ENCODE measurements around the gene CCDC18. TPM values are rescaled to one million over a fixed set of nuclear protein-coding genes. Genes with fewer than 3 reads are reported as not detected.
"Not testable (repeated sequence)": the region's sequence is repeated elsewhere in the genome, so short reads cannot be mapped to it uniquely, and the experiment has no call there.

The CCDC18 gene
- total RNA-seq, 4 donors from 2014 or later: 0.81 to 4.7 (median 2.4) TPM

DNA sequence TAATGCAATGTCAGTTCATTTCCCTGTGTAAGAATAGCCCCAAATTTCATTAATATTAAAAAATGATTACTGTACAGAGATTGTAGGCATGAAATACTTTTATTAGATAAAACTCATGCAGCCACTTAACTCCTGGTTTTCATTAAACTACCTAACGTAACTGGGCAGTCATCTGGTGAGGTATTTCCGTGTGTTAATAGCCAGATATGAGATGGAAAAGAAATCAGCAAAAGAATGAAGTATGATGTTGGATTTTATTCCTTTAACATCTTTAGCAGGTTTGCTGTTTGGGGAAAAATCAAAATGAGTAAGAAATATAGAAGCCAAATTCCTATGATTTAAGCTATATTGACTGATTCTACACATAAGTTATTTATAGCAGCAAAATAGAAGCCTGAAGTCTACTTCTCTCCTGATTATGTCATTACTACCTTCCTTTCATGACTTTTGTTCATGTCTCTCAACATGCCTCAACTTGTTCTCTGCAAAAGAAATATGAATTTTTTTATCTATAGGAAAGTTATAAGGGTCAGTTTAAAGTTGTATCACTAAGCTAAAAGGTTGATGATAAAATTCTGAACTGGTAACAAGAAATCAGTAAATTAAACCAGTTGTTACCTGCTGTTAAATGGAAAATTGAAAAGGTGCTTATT is 42.6 kb downstream of the CCDC18 start:
- Histone ChIP-seq H3K27ac (no peak overlapping the region), H3K9me3 (no peaks in the 10 kb centered on the region), H3K36me3 (peaks cover 0 to 7% of the 10 kb centered on the region in 2 donors), H3K4me3 (no peak overlapping the region), H3K27me3 (no peaks in the 10 kb centered on the region), H3K4me1 (no peaks in the 10 kb centered on the region)
- WGBS, 2 donors (ENCODE audit: low coverage in 1 of 2): 75 to 94% methylated on average over 1 to 2 of the region's 2 CpGs
- TF ChIP-seq EP300 (IDR thresholded peaks at IDR 0.05) (no peak), POLR2AphosphoS5 (IDR thresholded peaks at IDR 0.05) (no peak), POLR2A (IDR thresholded peaks at IDR 0.05) (no peak)
- TF ChIP-seq, protein P1, sequence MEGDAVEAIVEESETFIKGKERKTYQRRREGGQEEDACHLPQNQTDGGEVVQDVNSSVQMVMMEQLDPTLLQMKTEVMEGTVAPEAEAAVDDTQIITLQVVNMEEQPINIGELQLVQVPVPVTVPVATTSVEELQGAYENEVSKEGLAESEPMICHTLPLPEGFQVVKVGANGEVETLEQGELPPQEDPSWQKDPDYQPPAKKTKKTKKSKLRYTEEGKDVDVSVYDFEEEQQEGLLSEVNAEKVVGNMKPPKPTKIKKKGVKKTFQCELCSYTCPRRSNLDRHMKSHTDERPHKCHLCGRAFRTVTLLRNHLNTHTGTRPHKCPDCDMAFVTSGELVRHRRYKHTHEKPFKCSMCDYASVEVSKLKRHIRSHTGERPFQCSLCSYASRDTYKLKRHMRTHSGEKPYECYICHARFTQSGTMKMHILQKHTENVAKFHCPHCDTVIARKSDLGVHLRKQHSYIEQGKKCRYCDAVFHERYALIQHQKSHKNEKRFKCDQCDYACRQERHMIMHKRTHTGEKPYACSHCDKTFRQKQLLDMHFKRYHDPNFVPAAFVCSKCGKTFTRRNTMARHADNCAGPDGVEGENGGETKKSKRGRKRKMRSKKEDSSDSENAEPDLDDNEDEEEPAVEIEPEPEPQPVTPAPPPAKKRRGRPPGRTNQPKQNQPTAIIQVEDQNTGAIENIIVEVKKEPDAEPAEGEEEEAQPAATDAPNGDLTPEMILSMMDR (IDR thresholded peaks at IDR 0.05): no peak
- no peak for ATAC-seq

DNA sequence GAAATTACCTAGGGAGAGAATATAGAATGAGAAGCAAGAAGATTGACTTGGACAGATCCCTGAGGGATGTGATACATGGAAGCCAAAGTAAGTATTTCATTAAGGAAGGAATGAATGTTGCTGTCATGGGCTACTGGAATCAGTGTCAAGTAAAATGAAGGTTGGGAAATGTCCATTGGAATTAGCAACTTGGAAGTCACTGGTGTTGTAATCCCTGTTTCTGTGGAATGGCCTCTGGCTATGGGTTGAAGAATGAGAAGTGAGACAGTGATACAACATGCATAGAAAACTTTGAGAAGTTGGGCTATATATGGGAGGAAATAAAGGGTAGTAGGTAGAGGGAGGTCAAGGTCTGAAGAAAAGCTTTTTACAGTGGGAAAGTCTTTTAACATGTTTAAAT is 54.7 kb downstream of the CCDC18 start:
- H3K4me3 ChIP-seq: no peak overlapping the region
- no peaks in the 10 kb centered on the region for H3K9me3 ChIP-seq
- ATAC-seq: no peak
- no peak for TF ChIP-seq EP300 (IDR thresholded peaks at IDR 0.05)
- TF ChIP-seq, protein P1 (IDR thresholded peaks at IDR 0.05): no peak
- no peak for TF ChIP-seq POLR2AphosphoS5 (IDR thresholded peaks at IDR 0.05)
- TF ChIP-seq POLR2A (IDR thresholded peaks at IDR 0.05): no peak
- H3K27me3 ChIP-seq: no peaks in the 10 kb centered on the region
- H3K27ac ChIP-seq: no peak overlapping the region
- no peaks in the 10 kb centered on the region for H3K4me1 ChIP-seq
- no peaks in the 10 kb centered on the region for H3K36me3 ChIP-seq

DNA sequence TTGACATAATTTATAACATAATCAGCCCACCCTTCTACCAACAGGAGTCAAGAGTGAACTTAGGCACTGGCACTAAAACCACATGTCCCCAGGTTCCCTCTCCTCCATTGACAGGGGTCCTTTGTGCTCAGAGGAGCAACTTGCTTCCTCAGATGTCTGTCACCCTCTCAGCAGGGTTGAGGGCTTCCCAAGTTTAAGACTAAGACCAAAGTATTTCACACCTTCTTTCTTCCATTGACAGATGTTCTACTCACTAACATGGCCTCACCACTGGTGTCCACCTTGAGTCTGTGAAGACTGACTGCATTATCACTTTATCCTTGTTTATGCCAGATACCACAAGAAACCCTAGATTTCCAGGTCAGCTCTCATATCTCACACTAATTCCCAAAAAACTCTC is 56.5 kb downstream of the CCDC18 start:
- no peak for ATAC-seq
- no peaks in the 10 kb centered on the region for H3K27me3 ChIP-seq
- TF ChIP-seq EP300 (IDR thresholded peaks at IDR 0.05): no peak
- TF ChIP-seq, protein P1 (IDR thresholded peaks at IDR 0.05): no peak
- peaks cover 0 to 8% of the 10 kb centered on the region in 2 donors for H3K36me3 ChIP-seq
- H3K9me3 ChIP-seq: no peaks in the 10 kb centered on the region
- no peak overlapping the region for H3K27ac ChIP-seq
- no peak overlapping the region for H3K4me3 ChIP-seq
- H3K4me1 ChIP-seq: no peaks in the 10 kb centered on the region

DNA sequence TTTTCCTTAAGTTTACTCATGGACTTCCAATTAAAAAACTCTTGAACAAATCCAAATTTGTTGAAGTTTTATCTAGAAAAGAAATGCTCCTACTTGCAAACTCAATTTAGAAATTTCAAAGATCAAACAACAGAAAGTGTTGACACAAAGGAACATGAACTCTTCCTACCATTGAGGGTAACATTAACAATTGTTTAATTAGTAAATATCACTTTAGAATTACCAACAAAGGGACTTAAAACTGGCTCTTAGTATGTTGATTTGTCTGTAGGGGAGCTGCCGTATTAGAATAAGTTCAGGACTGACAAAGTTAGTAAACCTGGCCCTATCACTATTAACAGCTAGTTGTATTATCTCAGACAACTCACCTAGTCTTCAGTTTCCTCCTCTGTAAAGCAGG is 57.9 kb downstream of the CCDC18 start:
- Histone ChIP-seq H3K27me3 (no peaks in the 10 kb centered on the region), H3K9me3 (peaks cover 0 to 6% (median 0%) of the 10 kb centered on the region in 3 donors), H3K4me3 (no peak overlapping the region), H3K36me3 (peaks cover 0 to 17% of the 10 kb centered on the region in 2 donors), H3K4me1 (no peaks in the 10 kb centered on the region), H3K27ac (no peak overlapping the region)
- no peak for TF ChIP-seq POLR2A (IDR thresholded peaks at IDR 0.05)
- TF ChIP-seq POLR2AphosphoS5 (IDR thresholded peaks at IDR 0.05): no peak
- TF ChIP-seq, protein P1 (IDR thresholded peaks at IDR 0.05): no peak
- TF ChIP-seq EP300 (IDR thresholded peaks at IDR 0.05): no peak
- WGBS, 2 donors (ENCODE audit: low coverage in 1 of 2): 88 to 100% methylated on average over 1 of the region's 1 CpG
- no peak for ATAC-seq

DNA sequence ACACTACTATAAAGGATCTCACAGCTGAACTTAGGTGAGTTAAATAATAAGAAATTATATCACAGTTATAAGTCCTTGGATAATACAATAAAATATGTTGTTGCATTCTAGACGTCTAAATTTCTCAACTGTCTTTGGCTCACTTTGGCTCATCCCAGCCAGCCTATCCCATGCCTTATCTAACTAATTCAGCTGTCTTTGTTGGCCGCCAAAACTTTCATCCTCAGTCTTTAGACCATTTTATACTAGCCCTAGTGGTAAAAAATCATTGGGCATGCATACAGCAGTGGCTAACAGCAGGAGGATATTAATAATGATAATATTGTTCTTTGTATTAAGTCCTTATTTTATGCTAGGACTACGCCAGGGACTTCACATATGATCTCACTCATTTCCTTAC is 59.3 kb downstream of the CCDC18 start:
- no peak for ATAC-seq
- WGBS, 2 donors (ENCODE audit: low coverage in 1 of 2): 81 to 88% methylated on average over 3 of the region's 3 CpGs
- TF ChIP-seq POLR2A (IDR thresholded peaks at IDR 0.05): no peak
- no peak for TF ChIP-seq POLR2AphosphoS5 (IDR thresholded peaks at IDR 0.05)
- TF ChIP-seq, protein P1 (IDR thresholded peaks at IDR 0.05): no peak
- no peak for TF ChIP-seq EP300 (IDR thresholded peaks at IDR 0.05)
- Histone ChIP-seq H3K27ac (no peak overlapping the region), H3K27me3 (no peaks in the 10 kb centered on the region), H3K36me3 (peaks cover 0 to 19% of the 10 kb centered on the region in 2 donors), H3K9me3 (peaks cover 0 to 10% (median 0%) of the 10 kb centered on the region in 3 donors), H3K4me1 (peaks cover 0 to 5% (median 0%) of the 10 kb centered on the region in 3 donors), H3K4me3 (no peak overlapping the region)

DNA sequence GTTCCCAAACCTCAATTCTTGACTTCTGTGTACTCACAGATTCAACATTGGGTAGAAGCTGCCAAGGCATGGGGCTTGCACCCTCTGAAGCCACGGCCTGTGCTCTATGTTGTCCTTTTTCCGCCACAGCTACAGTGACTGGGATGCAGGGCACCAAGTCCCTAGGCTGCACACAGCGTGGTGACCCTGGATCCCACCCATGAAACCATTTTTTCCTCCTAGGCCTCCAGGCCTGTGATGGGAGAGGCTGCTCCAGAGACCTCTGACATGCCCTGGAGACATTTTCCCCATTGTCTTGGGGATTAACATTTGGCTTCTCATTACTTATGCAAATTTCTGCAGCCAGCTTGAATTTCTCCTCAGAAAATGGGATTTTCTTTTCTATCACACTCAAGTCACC is 62.7 kb downstream of the CCDC18 start:
- H3K4me3 ChIP-seq, H3K27me3 ChIP-seq, H3K27ac ChIP-seq, ATAC-seq, H3K4me1 ChIP-seq, H3K9me3 ChIP-seq: not testable (repeated sequence)
- peaks cover 0 to 19% of the 10 kb centered on the region in 2 donors for H3K36me3 ChIP-seq
- WGBS, 2 donors (ENCODE audit: low coverage in 1 of 2): 88% methylated on average over 1 of the region's 3 CpGs; no CpG with 5 or more reads in 1 of the 2 donors
